Measurements from ENCODE around the gene HDAC4.
"Not testable (repeated sequence)": the region's sequence is repeated elsewhere in the genome, so short reads cannot be mapped to it uniquely, and the experiment has no call there.

The HDAC4 gene

DNA sequence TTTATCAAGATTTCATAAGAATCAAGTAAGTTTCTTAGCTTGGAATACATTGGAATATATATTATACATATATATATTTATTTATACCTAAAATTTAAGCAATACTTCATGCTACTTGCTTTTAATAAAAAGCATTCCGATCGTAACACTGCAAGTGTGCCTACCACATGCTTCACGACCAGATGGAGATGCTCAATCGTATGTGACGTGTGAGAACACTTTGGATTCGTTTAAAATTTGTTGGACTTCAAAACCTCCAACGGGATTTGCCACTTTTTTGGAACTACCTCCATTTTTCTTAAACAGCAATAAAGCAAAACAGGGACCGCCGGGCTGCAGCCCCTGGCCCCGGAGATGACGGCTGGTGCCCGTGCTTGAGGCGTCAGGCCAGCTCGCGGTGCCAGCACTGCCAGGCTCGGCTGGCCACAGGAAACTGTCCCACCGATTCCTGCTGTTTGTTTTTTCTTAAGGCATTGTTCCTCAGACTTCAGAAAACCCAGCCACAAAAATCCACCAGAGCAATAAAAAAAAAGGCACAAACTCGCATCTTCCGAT, 348.9 kb downstream of the HDAC4 start:
- DNase-seq: no peak
- in situ Hi-C loops (cut with MboI; ENCODE audit: low pct_unique_long_range_greater_than_20kb, low sequenced_read_pairs): no loop called here

GRCh38 chr2:239050252-239050649, 350.6 kb downstream of the HDAC4 start:
- in situ Hi-C loops (cut with MboI; ENCODE audit: low pct_unique_long_range_greater_than_20kb, low sequenced_read_pairs): no loop called here
- DNase-seq: no peak

DNA sequence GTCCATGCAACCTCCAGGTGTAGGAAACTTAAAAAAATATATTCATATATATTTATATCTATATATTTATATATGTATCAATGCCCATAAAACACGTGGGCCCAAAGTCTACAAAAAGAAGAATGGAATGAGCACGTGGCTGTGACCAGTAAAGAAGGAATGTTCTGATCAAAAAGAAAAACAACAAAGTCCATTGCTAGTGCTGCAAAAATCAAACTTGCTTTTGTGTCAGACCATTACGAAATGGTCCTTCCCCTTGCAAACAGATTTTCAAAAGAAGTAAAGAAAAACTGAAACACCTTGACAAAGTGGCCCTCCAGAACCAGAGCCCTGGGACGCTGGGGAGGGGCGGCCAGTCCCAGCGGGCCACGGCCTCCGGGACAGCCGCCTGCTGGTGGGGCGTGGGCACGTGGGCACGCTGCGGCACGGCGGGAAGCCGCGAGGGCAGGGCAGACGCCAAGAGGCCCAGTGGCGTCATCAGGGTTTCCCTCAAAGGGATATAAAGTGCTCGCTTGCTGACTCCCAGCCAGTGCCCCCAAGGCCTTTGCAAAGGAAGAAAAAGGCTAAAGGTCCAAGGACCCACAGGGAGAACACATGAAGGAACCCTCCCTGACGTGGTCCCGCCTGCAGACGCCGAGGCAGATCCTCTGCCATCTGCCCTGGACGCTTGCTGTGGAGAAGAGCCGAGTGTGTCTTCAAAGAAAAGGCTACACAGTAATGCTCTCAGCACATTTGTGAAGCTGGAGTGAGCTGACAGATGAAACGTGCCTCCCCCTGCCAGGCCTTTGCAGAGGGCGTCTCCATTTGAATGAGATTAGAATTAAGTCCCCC, 351.2 kb downstream of the HDAC4 start:
- in situ Hi-C loops (cut with MboI; ENCODE audit: low pct_unique_long_range_greater_than_20kb, low sequenced_read_pairs): no loop called here
- no peak for DNase-seq

GRCh38 chr2:239048736-239049135, 352.1 kb downstream of the HDAC4 start:
- in situ Hi-C loops (cut with MboI; ENCODE audit: low pct_unique_long_range_greater_than_20kb, low sequenced_read_pairs): no loop called here
- DNase-seq: no peak

GRCh38 chr2:239047861-239048260, 353.0 kb downstream of the HDAC4 start:
- DNase-seq: no peak
- in situ Hi-C loops (cut with MboI; ENCODE audit: low pct_unique_long_range_greater_than_20kb, low sequenced_read_pairs): no loop called here

DNA sequence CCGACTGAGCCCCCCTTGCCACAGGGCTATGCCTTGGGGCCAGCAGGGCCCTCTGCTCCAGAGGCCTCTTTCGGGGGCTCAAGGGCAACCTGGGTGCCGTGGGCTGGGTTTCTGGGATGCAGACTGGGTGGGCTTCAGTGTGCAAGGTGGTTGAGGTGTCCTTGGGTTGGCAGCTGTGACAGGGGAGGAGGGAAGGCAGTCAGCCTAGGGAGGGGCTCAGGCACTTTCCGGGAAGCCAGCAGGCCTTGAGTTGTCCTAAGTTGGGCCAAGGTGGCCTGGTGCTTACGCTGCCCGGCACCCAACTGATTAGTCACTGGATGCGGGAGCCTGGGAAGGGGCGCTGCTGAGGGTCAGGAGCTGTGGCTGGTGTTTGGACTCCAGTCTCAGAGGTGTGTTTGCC, 353.4 kb downstream of the HDAC4 start:
- in situ Hi-C loops (cut with MboI; ENCODE audit: low pct_unique_long_range_greater_than_20kb, low sequenced_read_pairs): no loop called here
- DNase-seq: no peak

DNA sequence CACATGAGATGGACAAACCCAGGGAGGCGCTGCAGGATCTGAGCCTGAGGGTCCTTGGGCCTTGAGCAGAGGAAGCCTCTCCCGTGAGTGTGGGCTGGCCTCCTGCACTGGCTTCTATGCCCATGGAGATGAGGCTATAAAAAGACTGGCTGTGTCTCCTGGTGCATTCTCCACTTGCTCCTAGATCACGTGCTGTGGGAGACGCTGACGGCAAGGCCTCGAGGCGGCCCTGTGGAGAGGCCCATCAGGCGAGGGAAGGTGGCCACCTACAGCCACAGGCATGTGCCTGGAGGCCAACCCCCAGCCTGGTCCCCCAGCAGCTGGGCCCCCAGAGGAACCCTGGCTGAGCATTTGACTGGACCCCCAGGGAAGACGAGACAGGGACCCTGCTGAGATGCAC, 354.0 kb downstream of the HDAC4 start:
- DNase-seq: no peak
- in situ Hi-C loops (cut with MboI; ENCODE audit: low pct_unique_long_range_greater_than_20kb, low sequenced_read_pairs): no loop called here

- in situ Hi-C loops (cut with MboI; ENCODE audit: low pct_unique_long_range_greater_than_20kb, low sequenced_read_pairs): no loop called here
- DNase-seq: no peak
Observed at GRCh38 chr2:239044336-239044735, 356.5 kb downstream of the HDAC4 start.

DNA sequence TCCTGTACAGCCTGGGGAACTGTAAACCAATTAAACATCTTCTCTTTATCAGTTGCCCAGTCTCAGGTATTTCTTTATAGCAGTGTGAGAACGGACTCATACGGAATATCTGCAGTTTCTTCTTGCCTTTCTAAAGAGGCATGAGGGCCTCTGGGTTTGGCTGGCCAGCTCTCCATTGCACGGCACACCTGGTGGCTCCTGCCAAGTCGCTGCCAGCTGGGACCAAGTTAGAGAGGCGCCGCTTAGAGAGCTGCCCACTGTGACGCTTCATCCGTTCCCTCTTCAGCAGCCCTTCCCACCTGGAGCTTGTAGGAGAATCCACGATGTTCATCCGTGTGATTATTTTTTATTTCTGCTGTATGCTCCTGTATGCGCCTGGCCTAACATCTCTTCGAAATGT, 357.5 kb downstream of the HDAC4 start:
- no peak for DNase-seq
- in situ Hi-C loops (cut with MboI; ENCODE audit: low pct_unique_long_range_greater_than_20kb, low sequenced_read_pairs): no loop called here

- no peak for DNase-seq
- in situ Hi-C loops (cut with MboI; ENCODE audit: low pct_unique_long_range_greater_than_20kb, low sequenced_read_pairs): no loop called here
Observed at GRCh38 chr2:239042551-239043320, 358.1 kb downstream of the HDAC4 start.

DNA sequence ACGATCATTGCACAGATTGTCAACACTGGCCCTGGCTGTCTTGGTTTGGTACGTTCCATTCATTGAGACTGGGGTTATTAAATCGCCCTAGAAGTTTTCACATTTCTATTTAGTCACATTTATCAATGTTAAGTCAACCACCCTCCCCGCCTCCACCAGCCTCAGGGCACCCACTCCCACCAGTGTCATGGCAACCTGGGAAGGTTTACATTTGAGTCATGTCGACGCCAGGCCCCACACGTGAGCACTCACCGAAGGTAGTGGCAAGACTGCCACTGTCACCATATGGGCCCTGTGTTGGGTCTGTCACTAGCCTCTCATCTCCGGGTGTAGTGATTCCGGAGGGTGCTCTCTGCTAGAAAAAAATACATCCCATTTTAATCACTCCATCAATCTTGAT, 358.8 kb downstream of the HDAC4 start:
- in situ Hi-C loops (cut with MboI; ENCODE audit: low pct_unique_long_range_greater_than_20kb, low sequenced_read_pairs): no loop called here
- DNase-seq: no peak

DNA sequence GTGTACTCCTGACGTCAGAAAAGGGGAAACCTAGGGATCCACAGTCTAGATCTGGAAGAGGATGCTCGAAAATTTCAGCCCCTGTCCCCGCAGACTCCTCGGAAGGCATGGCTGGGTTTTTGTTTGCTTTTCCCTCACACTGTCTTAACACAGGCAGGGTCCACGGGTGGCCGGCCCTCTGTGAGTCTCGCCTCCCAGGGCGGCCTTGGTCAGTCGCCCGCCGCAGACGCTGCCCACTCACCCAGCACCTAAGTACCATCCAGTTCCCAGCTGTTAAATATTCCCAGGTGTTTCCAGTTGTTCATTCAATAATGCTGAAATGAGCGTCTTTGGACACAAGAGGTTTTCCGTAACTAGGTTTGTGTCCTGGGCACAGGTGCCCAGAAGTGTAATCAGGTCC, 359.8 kb downstream of the HDAC4 start:
- DNase-seq: no peak
- in situ Hi-C loops (cut with MboI; ENCODE audit: low pct_unique_long_range_greater_than_20kb, low sequenced_read_pairs): no loop called here

- in situ Hi-C loops (cut with MboI; ENCODE audit: low pct_unique_long_range_greater_than_20kb, low sequenced_read_pairs): no loop called here
- DNase-seq: no peak
Observed at GRCh38 chr2:239040152-239040761, 360.6 kb downstream of the HDAC4 start.

- in situ Hi-C loops (cut with MboI; ENCODE audit: low pct_unique_long_range_greater_than_20kb, low sequenced_read_pairs): no loop called here
- DNase-seq: no peak
Observed at GRCh38 chr2:239039479-239039861, 361.4 kb downstream of the HDAC4 start.

GRCh38 chr2:239038773-239039478, 361.9 kb downstream of the HDAC4 start:
- DNase-seq: no peak
- in situ Hi-C loops (cut with MboI; ENCODE audit: low pct_unique_long_range_greater_than_20kb, low sequenced_read_pairs): no loop called here

DNA sequence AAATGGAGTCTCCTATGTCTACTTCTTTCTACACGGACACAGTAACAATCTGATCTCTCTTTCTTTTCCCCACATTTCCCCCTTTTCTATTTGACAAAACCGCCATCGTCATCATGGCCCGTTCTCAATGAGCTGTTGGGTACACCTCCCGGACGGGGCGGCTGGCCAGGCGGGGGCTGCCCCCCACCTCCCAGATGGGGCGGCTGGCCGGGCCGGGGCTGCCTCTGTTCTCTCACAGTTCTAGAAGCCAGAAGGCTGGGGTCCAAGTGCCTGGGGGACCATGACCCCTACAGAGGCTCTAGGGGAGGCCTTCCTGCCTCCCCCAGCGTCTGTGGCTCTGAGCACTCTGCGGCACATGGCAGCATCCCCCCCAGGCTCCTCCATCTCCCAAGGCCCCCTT, 362.5 kb downstream of the HDAC4 start:
- in situ Hi-C loops (cut with MboI; ENCODE audit: low pct_unique_long_range_greater_than_20kb, low sequenced_read_pairs); DNase-seq: not testable (repeated sequence)

GRCh38 chr2:239037559-239037910, 363.3 kb downstream of the HDAC4 start:
- no peak for DNase-seq
- in situ Hi-C loops (cut with MboI; ENCODE audit: low pct_unique_long_range_greater_than_20kb, low sequenced_read_pairs): no loop called here

GRCh38 chr2:239036819-239037558, 363.8 kb downstream of the HDAC4 start:
- in situ Hi-C loops (cut with MboI; ENCODE audit: low pct_unique_long_range_greater_than_20kb, low sequenced_read_pairs): no loop called here
- DNase-seq: no peak
